Type B pancreatic cell (in vitro differentiated cells): ENCODE data around the gene AP3B1. TPM values are rescaled to one million over a fixed set of nuclear protein-coding genes. Genes with fewer than 3 reads are reported as not detected.

Source experiments
- DNase-seq: peaks from one replicate; pipeline ENCODE4 v3.0.0; 2021; ENCODE audit warnings: mixed read lengths; ENCODE audit not compliant: unreplicated experiment; ENCODE audit errors: extremely low spot score
- H3K27ac Mint-ChIP-seq: 2 replicates; pipeline ENCODE4 v1.8.0; 2021; ENCODE audit warnings: mild to moderate bottlenecking, mixed read lengths
- H3K27me3 Mint-ChIP-seq: 2 replicates; pipeline ENCODE4 v1.8.0; 2021; ENCODE audit warnings: mixed read lengths
- H3K36me3 Mint-ChIP-seq: 2 replicates; pipeline ENCODE4 v1.8.0; 2021; ENCODE audit warnings: mixed read lengths
- H3K4me1 Mint-ChIP-seq: one replicate; pipeline ENCODE4 v1.8.0; 2021; ENCODE audit warnings: mixed read lengths; ENCODE audit not compliant: unreplicated experiment
- H3K4me3 Mint-ChIP-seq: 2 replicates; pipeline ENCODE4 v1.8.0; 2021; ENCODE audit warnings: mild to moderate bottlenecking, mixed read lengths
- H3K9me3 Mint-ChIP-seq: 2 replicates; pipeline ENCODE4 v1.8.0; 2021; ENCODE audit warnings: mixed read lengths
- total RNA-seq: library from RNA; stranded (reverse); gene quantifications from 2 replicates; pipeline ENCODE4 v1.2.1, GENCODE V29; 2021; ENCODE audit warnings: low replicate concordance
- TF ChIP-seq, protein P1 (sequence below): fragments of 200-600 bp; sonication (generic); conservative IDR thresholded peaks from 2 replicates; pipeline ENCODE4 v1.5.0; 2021; ENCODE audit warnings: antibody characterized with exemption, mild to moderate bottlenecking

The AP3B1 gene
- total RNA-seq, 1 donor from 2014 or later = 48.4 TPM

DNA sequence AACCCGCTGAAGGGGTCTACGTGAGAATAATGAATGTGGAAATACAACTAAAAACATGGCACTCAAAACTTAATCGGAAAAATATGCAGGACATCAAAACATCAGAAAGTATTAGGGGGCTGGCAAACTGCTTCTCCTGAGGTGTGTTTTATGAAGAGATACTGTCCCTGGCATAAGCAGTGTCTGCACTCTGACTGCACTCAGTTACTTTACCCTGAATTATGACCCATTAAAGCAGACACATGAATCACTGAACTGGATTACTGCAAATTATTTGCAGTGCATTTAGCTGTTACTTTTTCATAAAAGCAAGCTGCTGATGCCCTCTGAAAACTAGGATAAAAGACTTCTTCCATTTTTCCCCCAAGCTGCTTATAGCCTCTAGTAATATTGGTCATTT, 164.9 kb downstream of the AP3B1 start:
- Mint-ChIP-seq H3K36me3 (peaks cover 14% of the 10 kb centered on the region), H3K4me1 (no peaks in the 10 kb centered on the region), H3K27me3 (no peaks in the 10 kb centered on the region), H3K9me3 (no peaks in the 10 kb centered on the region), H3K4me3 (no peak overlapping the region), H3K27ac (no peak overlapping the region)
- no peak for DNase-seq
- TF ChIP-seq, protein P1, sequence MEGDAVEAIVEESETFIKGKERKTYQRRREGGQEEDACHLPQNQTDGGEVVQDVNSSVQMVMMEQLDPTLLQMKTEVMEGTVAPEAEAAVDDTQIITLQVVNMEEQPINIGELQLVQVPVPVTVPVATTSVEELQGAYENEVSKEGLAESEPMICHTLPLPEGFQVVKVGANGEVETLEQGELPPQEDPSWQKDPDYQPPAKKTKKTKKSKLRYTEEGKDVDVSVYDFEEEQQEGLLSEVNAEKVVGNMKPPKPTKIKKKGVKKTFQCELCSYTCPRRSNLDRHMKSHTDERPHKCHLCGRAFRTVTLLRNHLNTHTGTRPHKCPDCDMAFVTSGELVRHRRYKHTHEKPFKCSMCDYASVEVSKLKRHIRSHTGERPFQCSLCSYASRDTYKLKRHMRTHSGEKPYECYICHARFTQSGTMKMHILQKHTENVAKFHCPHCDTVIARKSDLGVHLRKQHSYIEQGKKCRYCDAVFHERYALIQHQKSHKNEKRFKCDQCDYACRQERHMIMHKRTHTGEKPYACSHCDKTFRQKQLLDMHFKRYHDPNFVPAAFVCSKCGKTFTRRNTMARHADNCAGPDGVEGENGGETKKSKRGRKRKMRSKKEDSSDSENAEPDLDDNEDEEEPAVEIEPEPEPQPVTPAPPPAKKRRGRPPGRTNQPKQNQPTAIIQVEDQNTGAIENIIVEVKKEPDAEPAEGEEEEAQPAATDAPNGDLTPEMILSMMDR = no peak

DNA sequence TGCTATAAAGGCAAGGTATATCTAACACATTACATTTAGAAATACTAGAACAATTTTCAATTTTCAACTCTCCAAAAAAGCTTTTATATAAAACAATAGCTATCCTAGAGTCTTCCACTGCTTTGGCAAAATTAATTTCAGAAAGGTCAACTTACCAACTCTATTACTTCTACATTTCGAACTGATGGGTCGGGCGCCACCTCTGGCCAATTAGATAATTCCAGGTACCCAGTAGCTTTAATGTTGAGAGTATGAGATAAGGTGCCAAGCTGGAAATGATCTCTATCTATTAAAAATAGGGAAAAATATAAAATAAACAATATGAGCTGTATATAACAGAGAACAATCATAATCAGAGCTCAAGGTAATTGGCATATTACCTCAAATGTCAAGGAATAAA, 166.6 kb downstream of the AP3B1 start:
- Mint-ChIP-seq H3K4me3 (no peak overlapping the region), H3K9me3 (no peaks in the 10 kb centered on the region), H3K36me3 (peaks cover 8% of the 10 kb centered on the region), H3K27ac (no peak overlapping the region), H3K27me3 (no peaks in the 10 kb centered on the region), H3K4me1 (no peaks in the 10 kb centered on the region)
- TF ChIP-seq, protein P1 = peak; percentile 68
- no peak for DNase-seq

DNA sequence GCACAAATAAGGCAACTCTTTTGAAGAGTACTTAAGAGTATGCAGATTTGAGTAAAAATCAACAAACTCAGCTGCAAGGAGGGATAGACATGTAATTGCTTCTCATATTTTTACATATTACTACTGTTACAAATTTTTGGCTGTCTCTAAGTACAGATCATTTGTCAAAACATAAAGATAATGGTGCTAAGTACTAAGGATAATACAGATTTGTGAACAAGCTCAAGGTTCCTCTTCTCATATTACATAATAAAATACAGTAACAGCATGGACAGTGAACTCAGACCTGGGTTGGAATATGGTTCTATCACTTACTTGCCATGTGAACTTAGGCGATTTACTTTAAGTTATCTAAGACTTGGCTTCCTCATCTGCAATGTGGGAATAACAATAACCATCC, 168.0 kb downstream of the AP3B1 start:
- DNase-seq = no peak
- Mint-ChIP-seq H3K27me3 (no peaks in the 10 kb centered on the region), H3K4me3 (no peak overlapping the region), H3K4me1 (no peaks in the 10 kb centered on the region), H3K9me3 (no peaks in the 10 kb centered on the region), H3K27ac (no peak overlapping the region), H3K36me3 (peaks cover 9% of the 10 kb centered on the region)
- TF ChIP-seq, protein P1 = no peak

DNA sequence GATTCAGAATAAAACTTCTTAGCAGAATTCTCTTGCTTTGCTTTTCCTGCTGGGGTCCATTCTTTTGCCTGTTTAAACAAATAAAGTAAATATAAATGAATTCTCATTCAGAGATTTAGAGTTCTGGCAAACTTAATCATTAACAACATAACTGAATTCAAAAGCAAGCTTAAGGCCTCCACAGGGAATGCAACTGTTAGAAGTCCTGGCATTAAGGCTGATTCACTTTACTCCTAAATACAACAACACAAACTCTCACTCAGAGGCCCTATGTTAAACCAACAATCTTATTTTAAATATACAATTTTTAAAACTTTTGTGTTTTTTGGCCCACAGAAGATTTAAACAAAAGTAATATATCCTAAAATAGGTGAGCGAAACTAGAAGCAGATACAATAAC, 178.3 kb downstream of the AP3B1 start:
- H3K9me3 Mint-ChIP-seq = peaks cover 13% of the 10 kb centered on the region
- no peak for DNase-seq
- no peaks in the 10 kb centered on the region for H3K27me3 Mint-ChIP-seq
- no peak overlapping the region for H3K27ac Mint-ChIP-seq
- H3K36me3 Mint-ChIP-seq = peaks cover 29% of the 10 kb centered on the region
- peaks cover 6% of the 10 kb centered on the region for H3K4me1 Mint-ChIP-seq
- H3K4me3 Mint-ChIP-seq = no peak overlapping the region
- TF ChIP-seq, protein P1 = no peak

DNA sequence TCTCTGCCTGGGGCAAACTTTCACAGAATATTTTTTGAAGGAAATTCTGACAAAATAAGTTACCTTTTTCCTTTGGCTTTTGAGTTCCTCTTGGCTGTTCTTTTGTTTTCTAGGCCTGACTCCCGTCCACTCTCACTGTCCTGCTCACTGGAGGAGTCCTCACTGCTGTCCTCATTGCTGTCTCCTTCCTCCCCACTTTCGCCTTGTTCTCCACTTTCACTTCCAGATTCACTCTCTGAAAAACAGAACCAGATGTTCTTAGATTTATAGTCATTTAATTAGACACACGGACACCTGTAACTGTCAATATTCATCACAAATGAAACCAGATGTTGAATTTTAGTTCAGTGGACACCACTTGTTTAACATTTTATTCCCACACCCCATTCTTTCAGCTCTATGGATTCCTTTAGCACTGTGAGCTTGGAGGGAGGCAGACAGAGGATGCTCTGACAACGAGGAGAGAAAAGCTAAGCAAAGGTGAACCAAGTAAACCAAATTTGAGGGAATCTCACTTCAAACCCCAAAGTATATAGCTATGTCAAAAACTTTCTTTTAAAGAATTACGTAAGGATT, 180.7 kb downstream of the AP3B1 start:
- peaks cover 6% of the 10 kb centered on the region for H3K4me1 Mint-ChIP-seq
- H3K4me3 Mint-ChIP-seq = no peak overlapping the region
- H3K36me3 Mint-ChIP-seq = peaks cover 20% of the 10 kb centered on the region
- H3K9me3 Mint-ChIP-seq = no peaks in the 10 kb centered on the region
- no peaks in the 10 kb centered on the region for H3K27me3 Mint-ChIP-seq
- TF ChIP-seq, protein P1 = no peak
- DNase-seq = no peak
- no peak overlapping the region for H3K27ac Mint-ChIP-seq

DNA sequence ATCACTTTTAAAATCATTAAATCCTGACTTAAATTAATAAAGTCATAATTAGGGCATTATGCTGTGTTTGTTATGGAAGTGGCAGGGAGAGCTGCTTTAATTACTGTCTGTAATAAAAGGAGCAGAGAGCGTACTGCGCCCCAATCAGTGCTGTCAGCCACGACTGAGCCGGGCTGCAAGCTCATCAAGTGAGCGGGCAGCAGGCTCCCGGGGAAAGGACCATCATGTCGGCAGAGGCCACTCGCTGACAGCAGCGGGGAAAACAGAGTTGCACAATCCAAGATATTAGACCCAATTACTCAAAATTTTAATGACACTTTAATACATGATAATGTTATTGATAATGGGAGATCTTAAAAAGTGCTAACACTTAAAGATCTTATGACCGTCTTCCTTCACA, 181.6 kb downstream of the AP3B1 start:
- no peak overlapping the region for H3K27ac Mint-ChIP-seq
- H3K27me3 Mint-ChIP-seq = no peaks in the 10 kb centered on the region
- TF ChIP-seq, protein P1 = no peak
- H3K4me3 Mint-ChIP-seq = no peak overlapping the region
- peaks cover 14% of the 10 kb centered on the region for H3K36me3 Mint-ChIP-seq
- H3K4me1 Mint-ChIP-seq = peaks cover 6% of the 10 kb centered on the region
- no peaks in the 10 kb centered on the region for H3K9me3 Mint-ChIP-seq
- DNase-seq = no peak
